Fibroblast of the aortic adventitia (primary cell): ENCODE measurements around the gene MROH2A. TPM values are rescaled to one million over a fixed set of nuclear protein-coding genes. Genes with fewer than 3 reads are reported as not detected.

Source experiments
- DNase-seq: peaks from one replicate; pipeline ENCODE4 v3.0.0-alpha.2; 2010; ENCODE audit warnings: low read depth
- H3K4me3 ChIP-seq: 2 replicates; pipeline ENCODE4 v1.5.1; 2011; ENCODE audit warnings: low read depth, mild to moderate bottlenecking, control low read depth, low read length, moderate library complexity
- total RNA-seq: library from RNA; depleted of rRNA; stranded (reverse); fragments of >200 nt; gene quantifications from 2 replicates; pipeline ENCODE4 v1.2.3, GENCODE V29; 2012; ENCODE audit warnings: low replicate concordance
- TF ChIP-seq, protein P1 (sequence below): IDR thresholded peaks from 2 replicates; pipeline ENCODE4 v1.5.1; 2011; ENCODE audit warnings: mild to moderate bottlenecking, low read length, control low read depth, inconsistent platforms; ENCODE audit not compliant: insufficient read depth

MROH2A gene
- total RNA-seq, 1 donor = under 0.01 TPM

DNA sequence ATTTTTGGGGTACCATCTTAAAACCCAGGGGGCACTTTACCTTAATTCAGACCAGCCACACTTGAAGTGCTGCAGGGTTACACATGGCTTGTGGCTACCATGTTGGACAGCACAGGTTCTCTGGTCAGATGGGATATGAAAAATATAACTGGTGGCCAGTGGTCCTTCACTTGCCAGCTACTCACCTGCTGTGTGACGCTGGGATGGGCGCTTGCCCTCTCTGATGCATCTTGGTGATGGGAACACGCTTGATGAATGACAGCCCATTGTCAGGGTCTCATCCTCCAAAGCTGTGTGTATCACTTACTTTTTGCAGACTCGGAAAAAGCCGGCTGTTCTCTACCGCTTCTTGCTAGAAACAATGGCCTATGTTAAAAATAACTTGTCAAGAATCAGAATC is 53.7 kb downstream of the MROH2A start:
- TF ChIP-seq, protein P1, sequence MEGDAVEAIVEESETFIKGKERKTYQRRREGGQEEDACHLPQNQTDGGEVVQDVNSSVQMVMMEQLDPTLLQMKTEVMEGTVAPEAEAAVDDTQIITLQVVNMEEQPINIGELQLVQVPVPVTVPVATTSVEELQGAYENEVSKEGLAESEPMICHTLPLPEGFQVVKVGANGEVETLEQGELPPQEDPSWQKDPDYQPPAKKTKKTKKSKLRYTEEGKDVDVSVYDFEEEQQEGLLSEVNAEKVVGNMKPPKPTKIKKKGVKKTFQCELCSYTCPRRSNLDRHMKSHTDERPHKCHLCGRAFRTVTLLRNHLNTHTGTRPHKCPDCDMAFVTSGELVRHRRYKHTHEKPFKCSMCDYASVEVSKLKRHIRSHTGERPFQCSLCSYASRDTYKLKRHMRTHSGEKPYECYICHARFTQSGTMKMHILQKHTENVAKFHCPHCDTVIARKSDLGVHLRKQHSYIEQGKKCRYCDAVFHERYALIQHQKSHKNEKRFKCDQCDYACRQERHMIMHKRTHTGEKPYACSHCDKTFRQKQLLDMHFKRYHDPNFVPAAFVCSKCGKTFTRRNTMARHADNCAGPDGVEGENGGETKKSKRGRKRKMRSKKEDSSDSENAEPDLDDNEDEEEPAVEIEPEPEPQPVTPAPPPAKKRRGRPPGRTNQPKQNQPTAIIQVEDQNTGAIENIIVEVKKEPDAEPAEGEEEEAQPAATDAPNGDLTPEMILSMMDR = no peak
- H3K4me3 ChIP-seq = no peak overlapping the region
- no peak for DNase-seq

DNA sequence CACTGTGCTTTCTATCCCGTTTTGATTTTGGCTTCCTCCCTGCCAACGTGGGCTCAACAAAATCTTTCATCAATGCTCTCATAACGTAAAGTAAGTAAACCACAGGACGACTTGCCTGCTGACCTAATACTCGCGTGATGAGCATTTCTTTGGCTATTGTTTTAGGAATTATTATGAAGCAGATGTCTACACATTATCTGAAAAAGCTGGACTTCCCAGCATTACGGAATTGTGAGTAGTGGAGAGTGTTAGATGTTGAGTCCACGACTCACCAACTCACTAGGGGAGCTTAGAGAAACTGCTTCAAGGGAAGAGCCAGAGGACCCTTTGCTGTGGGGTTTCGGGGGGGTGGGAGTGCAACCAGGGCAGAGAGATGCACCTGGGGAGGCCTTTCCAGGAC is 54.3 kb downstream of the MROH2A start:
- no peak overlapping the region for H3K4me3 ChIP-seq
- DNase-seq = peak; percentile 84
- TF ChIP-seq, protein P1 = no peak

- peak; percentile 88 for DNase-seq
- H3K4me3 ChIP-seq = no peak overlapping the region
- TF ChIP-seq, protein P1 = peak; percentile 60
These were observed 54.8 kb downstream of the MROH2A start for GRCh38 chr2:233832869-233833311.

GRCh38 chr2:233833345-233833744 is 55.2 kb downstream of the MROH2A start:
- no peak for DNase-seq
- H3K4me3 ChIP-seq = no peak overlapping the region
- TF ChIP-seq, protein P1 = no peak

GRCh38 chr2:233835230-233836186 is 57.4 kb downstream of the MROH2A start:
- DNase-seq = no peak
- no peak overlapping the region for H3K4me3 ChIP-seq
- TF ChIP-seq, protein P1 = no peak

DNA sequence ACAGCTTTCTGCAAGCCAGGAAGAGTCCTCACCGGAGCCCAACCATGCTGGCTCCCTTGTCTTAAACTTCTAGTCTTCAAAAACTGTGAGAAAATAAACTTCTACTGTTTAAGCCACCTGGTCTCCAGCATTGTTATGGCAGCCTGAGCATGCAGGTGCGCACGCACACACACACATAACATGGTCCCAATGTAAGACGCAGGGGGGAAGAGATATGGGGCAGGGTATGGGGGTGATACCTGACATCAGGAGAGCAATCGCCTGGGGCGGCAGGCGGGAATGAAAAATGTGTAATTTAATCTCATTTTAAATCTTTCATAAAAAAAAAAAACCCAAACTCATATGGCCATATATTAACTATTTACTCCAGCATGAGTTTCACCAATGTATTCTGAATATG is 58.2 kb downstream of the MROH2A start:
- no peak overlapping the region for H3K4me3 ChIP-seq
- no peak for DNase-seq
- TF ChIP-seq, protein P1 = no peak
